Gastroesophageal sphincter (tissue), 4 donors: ENCODE results near the gene SCAPER. TPM values are rescaled to one million over a fixed set of nuclear protein-coding genes. Genes with fewer than 3 reads are reported as not detected.

Experiments used
- ATAC-seq: fragments of 150-250 bp; one replicate; pipeline ENCODE4 v1.9.1; 2016; ENCODE audit warnings: mild to moderate bottlenecking, moderate library complexity
- H3K27ac ChIP-seq, 4 donors: fragments of 200-600 bp; sonication (generic) in 3 of 4; 1 replicate in 3 of 4; 2 replicates in 1 of 4; pipeline ENCODE4 v1.5.1; 2016 to 2019
- H3K27me3 ChIP-seq: fragments of 200-600 bp; sonication (generic); one replicate; pipeline ENCODE4 v1.5.1; 2019
- H3K36me3 ChIP-seq, 2 donors: fragments of 200-600 bp; sonication (generic); one replicate each; pipeline ENCODE4 v1.5.1; 2019; ENCODE audit warnings: control low read depth in 1 of 2
- H3K4me1 ChIP-seq, 3 donors: fragments of 200-600 bp; sonication (generic); 1 replicate in 2 of 3; 2 replicates in 1 of 3; pipeline ENCODE4 v1.5.1; 2016 to 2019; ENCODE audit warnings: control low read depth in 2 of 3
- H3K4me3 ChIP-seq, 2 donors: fragments of 200-600 bp; sonication (generic); one replicate each; pipeline ENCODE4 v1.5.1; 2019; ENCODE audit warnings: mild to moderate bottlenecking in 1 of 2, moderate library complexity in 1 of 2
- H3K9me3 ChIP-seq, 3 donors: fragments of 200-600 bp; sonication (generic); one replicate each; pipeline ENCODE4 v1.5.1; 2017 to 2019; ENCODE audit warnings: control low read depth in 2 of 3
- CTCF ChIP-seq, 4 experiments: fragments of 200-600 bp in 2 of 4; fragments of 450-650 bp in 2 of 4; sonication (generic) in 1 of 4; IDR thresholded peaks; one replicate each; pipeline ENCODE4 v1.5.1; 2017 to 2019; ENCODE audit warnings: antibody characterized with exemption in 4 of 4, mild to moderate bottlenecking in 2 of 4, moderate library complexity in 2 of 4
- EP300 ChIP-seq: sonication (generic); formaldehyde crosslinking; IDR thresholded peaks from one replicate; pipeline ENCODE4 v1.6.1; 2017; ENCODE audit warnings: antibody characterized with exemption, mild to moderate bottlenecking
- POLR2A ChIP-seq, 2 donors: fragments of 450-650 bp; IDR thresholded peaks; one replicate each; pipeline ENCODE4 v1.6.1; 2017; ENCODE audit warnings: antibody characterized with exemption in 2 of 2, mild to moderate bottlenecking in 2 of 2, moderate library complexity in 1 of 2
- POLR2AphosphoS5 ChIP-seq: sonication (generic); formaldehyde crosslinking; IDR thresholded peaks from one replicate; pipeline ENCODE4 v1.6.1; 2017; ENCODE audit warnings: antibody characterized with exemption
- WGBS, 2 donors: methylation state at CpG; one replicate each; pipeline ENCODE4 v1.1.5; 2018; ENCODE audit warnings: low coverage in 1 of 2; 5-methylcytosine and 5-hydroxymethylcytosine counted together
- total RNA-seq, 4 donors: library from RNA; depleted of rRNA; stranded (reverse); fragments of >200 nt; gene quantifications; one replicate each; pipeline ENCODE4 v1.1.0, GENCODE V29; 2016

The SCAPER gene
- total RNA-seq, 4 donors from 2014 or later = 21.5 to 34.3 (median 28.7) TPM

GRCh38 chr15:76555247-76555646 is 349.9 kb downstream of the SCAPER start:
- no peaks in the 10 kb centered on the region for H3K27me3 ChIP-seq
- H3K9me3 ChIP-seq = peaks cover 0 to 3% (median 0%) of the 10 kb centered on the region in 3 donors
- no peak for ATAC-seq

GRCh38 chr15:76553564-76553963 is 351.6 kb downstream of the SCAPER start:
- Histone ChIP-seq H3K27ac (no peak overlapping the region), H3K9me3 (peaks cover 0 to 4% (median 0%) of the 10 kb centered on the region in 3 donors), H3K27me3 (no peaks in the 10 kb centered on the region), H3K4me3 (no peak overlapping the region), H3K4me1 (no peaks in the 10 kb centered on the region), H3K36me3 (no peaks in the 10 kb centered on the region)
- no peak for ATAC-seq
- TF ChIP-seq POLR2A (IDR thresholded peaks at IDR 0.05) = no peak
- TF ChIP-seq CTCF (IDR thresholded peaks at IDR 0.05) = no peak
- TF ChIP-seq EP300 = no peak
- no peak for TF ChIP-seq POLR2AphosphoS5
- WGBS, 2 donors = no CpG with 5 or more reads among the region's 2 CpGs

More at GRCh38 chr15:76555247-76555646, 349.9 kb downstream of the SCAPER start:
- 100% methylated on average over 1 of the region's 1 CpG; no CpG with 5 or more reads in 1 of the 2 donors for WGBS, 2 donors
- H3K4me3 ChIP-seq = no peak overlapping the region
- H3K4me1 ChIP-seq = no peaks in the 10 kb centered on the region
- no peaks in the 10 kb centered on the region for H3K36me3 ChIP-seq
- no peak overlapping the region for H3K27ac ChIP-seq
- TF ChIP-seq POLR2AphosphoS5 (no peak), CTCF (IDR thresholded peaks at IDR 0.05) (no peak), POLR2A (IDR thresholded peaks at IDR 0.05) (no peak), EP300 (no peak)

GRCh38 chr15:76553102-76553501 is 352.0 kb downstream of the SCAPER start:
- whole genome bisulfite sequencing, 2 donors = 100% methylated on average over 1 of the region's 5 CpGs; no CpG with 5 or more reads in 1 of the 2 donors
- no peaks in the 10 kb centered on the region for H3K27me3 ChIP-seq
- TF ChIP-seq POLR2A (IDR thresholded peaks at IDR 0.05) (no peak), EP300 (no peak)
- H3K9me3 ChIP-seq = peaks cover 0 to 4% (median 0%) of the 10 kb centered on the region in 3 donors
- H3K36me3 ChIP-seq = no peaks in the 10 kb centered on the region
- no peaks in the 10 kb centered on the region for H3K4me1 ChIP-seq
- no peak overlapping the region for H3K4me3 ChIP-seq
- no peak overlapping the region for H3K27ac ChIP-seq
- ATAC-seq = no peak

- Histone ChIP-seq H3K4me3 (no peak overlapping the region), H3K9me3 (peaks cover 0 to 4% (median 0%) of the 10 kb centered on the region in 3 donors), H3K27ac (no peak overlapping the region), H3K36me3 (no peaks in the 10 kb centered on the region), H3K4me1 (no peaks in the 10 kb centered on the region), H3K27me3 (no peaks in the 10 kb centered on the region)
- no peak for ATAC-seq
- TF ChIP-seq EP300 (no peak), POLR2AphosphoS5 (no peak), CTCF (IDR thresholded peaks at IDR 0.05) (no peak), POLR2A (IDR thresholded peaks at IDR 0.05) (no peak)
- WGBS, 2 donors = 97 to 100% methylated on average over 2 of the region's 2 CpGs
Measured at GRCh38 chr15:76546805-76547204, 358.3 kb downstream of the SCAPER start.

GRCh38 chr15:76533995-76534394 is 371.1 kb downstream of the SCAPER start:
- ATAC-seq = no peak
- H3K27ac ChIP-seq = no peak overlapping the region
- 30 to 33% methylated on average over 1 to 2 of the region's 2 CpGs for WGBS, 2 donors

More at GRCh38 chr15:76533995-76534394, 371.1 kb downstream of the SCAPER start:
- no peaks in the 10 kb centered on the region for H3K36me3 ChIP-seq
- no peak overlapping the region for H3K4me3 ChIP-seq
- no peaks in the 10 kb centered on the region for H3K9me3 ChIP-seq
- TF ChIP-seq POLR2A (IDR thresholded peaks at IDR 0.05) (no peak), POLR2AphosphoS5 (no peak), EP300 (no peak), CTCF (IDR thresholded peaks at IDR 0.05) (no peak)
- H3K4me1 ChIP-seq = peaks cover 0 to 13% (median 2%) of the 10 kb centered on the region in 3 donors
- H3K27me3 ChIP-seq = no peaks in the 10 kb centered on the region
